BE2C (cell line): ENCODE data around the gene EVL.
A peak's percentile ranks its signal among the peaks of the same experiment; 100 is the strongest.

Experiments
- DNase-seq: peaks from one replicate; pipeline ENCODE4 v3.0.0-alpha.2; 2020
- H3K27me3 ChIP-seq: fragments of 250-450 bp; sonication (Bioruptor Pico); 2 replicates; pipeline ENCODE4 v1.5.1; 2020; ENCODE audit warnings: mild to moderate bottlenecking
- H3K36me3 ChIP-seq: fragments of 250-450 bp; sonication (Bioruptor Pico); 2 replicates; pipeline ENCODE4 v1.5.1; 2020; ENCODE audit warnings: mild to moderate bottlenecking
- H3K4me1 ChIP-seq: fragments of 250-450 bp; sonication (Bioruptor Pico); 2 replicates; pipeline ENCODE4 v1.5.1; 2020
- H3K4me3 ChIP-seq: 2 replicates; pipeline ENCODE4 v1.5.1; 2011; ENCODE audit warnings: low read depth, low read length
- H3K9me3 ChIP-seq: fragments of 250-450 bp; sonication (Bioruptor Pico); 2 replicates; pipeline ENCODE4 v1.5.1; 2020
- TF ChIP-seq, protein P1 (sequence below): IDR thresholded peaks from 2 replicates; pipeline ENCODE4 v1.5.1; 2012; ENCODE audit warnings: mild to moderate bottlenecking, low read depth, low read length

EVL gene

DNA sequence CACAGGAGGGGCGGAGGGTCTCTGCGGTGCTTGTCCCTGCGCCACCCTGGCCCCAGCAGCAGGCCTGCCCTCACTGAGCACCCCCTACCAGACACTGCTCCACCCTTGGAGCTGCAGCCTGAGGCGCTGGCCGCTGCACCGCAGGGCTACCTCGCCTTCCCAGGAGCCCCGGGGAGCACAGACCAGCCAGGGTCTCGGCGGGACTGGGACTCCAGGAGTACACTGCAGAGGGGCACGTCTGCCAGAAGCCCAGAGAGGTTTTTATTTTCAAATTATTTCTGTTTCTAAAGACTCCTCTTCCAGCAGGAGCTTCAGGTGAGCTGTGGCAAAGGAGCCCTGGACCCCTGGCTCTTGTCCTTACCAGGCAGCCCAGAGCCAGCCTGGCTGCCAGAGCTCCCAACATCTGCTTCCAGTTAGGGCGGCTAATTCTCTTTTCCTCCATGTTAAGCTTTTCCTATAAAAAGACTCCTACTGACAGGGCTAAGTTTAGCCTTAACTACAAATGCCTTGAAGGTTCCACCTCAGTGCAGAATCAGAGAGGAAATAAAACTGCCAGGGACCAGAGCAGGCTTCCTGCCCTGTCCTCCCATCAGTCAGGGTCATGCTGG is 67.8 kb downstream of the EVL start:
- Histone ChIP-seq H3K9me3 (no peaks in the 10 kb centered on the region), H3K27me3 (no peaks in the 10 kb centered on the region), H3K4me3 (no peak overlapping the region), H3K4me1 (peaks cover 21% of the 10 kb centered on the region), H3K36me3 (peaks cover 43% of the 10 kb centered on the region)
- TF ChIP-seq, protein P1, sequence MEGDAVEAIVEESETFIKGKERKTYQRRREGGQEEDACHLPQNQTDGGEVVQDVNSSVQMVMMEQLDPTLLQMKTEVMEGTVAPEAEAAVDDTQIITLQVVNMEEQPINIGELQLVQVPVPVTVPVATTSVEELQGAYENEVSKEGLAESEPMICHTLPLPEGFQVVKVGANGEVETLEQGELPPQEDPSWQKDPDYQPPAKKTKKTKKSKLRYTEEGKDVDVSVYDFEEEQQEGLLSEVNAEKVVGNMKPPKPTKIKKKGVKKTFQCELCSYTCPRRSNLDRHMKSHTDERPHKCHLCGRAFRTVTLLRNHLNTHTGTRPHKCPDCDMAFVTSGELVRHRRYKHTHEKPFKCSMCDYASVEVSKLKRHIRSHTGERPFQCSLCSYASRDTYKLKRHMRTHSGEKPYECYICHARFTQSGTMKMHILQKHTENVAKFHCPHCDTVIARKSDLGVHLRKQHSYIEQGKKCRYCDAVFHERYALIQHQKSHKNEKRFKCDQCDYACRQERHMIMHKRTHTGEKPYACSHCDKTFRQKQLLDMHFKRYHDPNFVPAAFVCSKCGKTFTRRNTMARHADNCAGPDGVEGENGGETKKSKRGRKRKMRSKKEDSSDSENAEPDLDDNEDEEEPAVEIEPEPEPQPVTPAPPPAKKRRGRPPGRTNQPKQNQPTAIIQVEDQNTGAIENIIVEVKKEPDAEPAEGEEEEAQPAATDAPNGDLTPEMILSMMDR, result no peak
- DNase-seq, result peak; percentile 49

GRCh38 chr14:100134586-100134985 is 69.4 kb downstream of the EVL start:
- Histone ChIP-seq H3K27me3 (no peaks in the 10 kb centered on the region), H3K4me3 (no peak overlapping the region), H3K4me1 (peaks cover 15% of the 10 kb centered on the region), H3K36me3 (peaks cover 43% of the 10 kb centered on the region), H3K9me3 (no peaks in the 10 kb centered on the region)
- DNase-seq, result no peak
- TF ChIP-seq, protein P1, result no peak

GRCh38 chr14:100135073-100135472 is 69.9 kb downstream of the EVL start:
- Histone ChIP-seq H3K36me3 (peaks cover 41% of the 10 kb centered on the region), H3K27me3 (no peaks in the 10 kb centered on the region), H3K4me1 (peaks cover 10% of the 10 kb centered on the region), H3K9me3 (no peaks in the 10 kb centered on the region), H3K4me3 (no peak overlapping the region)
- DNase-seq, result no peak
- TF ChIP-seq, protein P1, result no peak

GRCh38 chr14:100135784-100136183 is 70.6 kb downstream of the EVL start:
- TF ChIP-seq, protein P1, result no peak
- H3K36me3 ChIP-seq, result peaks cover 33% of the 10 kb centered on the region
- H3K27me3 ChIP-seq, result no peaks in the 10 kb centered on the region
- no peak overlapping the region for H3K4me3 ChIP-seq
- peaks cover 10% of the 10 kb centered on the region for H3K4me1 ChIP-seq
- H3K9me3 ChIP-seq, result no peaks in the 10 kb centered on the region
- DNase-seq, result no peak

DNA sequence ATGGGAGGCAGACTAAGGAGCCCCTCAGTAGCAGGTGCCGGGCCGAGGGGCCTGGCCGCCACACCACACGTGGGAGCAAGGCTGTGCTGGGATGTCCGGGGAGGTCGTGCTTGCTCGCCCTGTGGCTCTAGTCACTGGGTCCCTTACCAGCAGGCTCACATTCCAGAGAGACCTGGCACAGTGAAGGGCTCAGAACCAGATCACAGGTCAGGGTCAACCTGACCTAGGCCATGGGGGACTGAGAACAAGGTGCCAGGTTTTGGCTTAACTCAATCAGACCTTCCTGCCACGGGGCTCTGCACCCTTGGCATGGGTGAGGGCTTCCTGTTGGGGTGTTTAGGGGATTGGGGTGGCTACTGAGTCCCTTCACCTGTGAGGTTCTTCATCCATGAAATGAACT is 72.0 kb downstream of the EVL start:
- Histone ChIP-seq H3K9me3 (no peaks in the 10 kb centered on the region), H3K4me1 (peaks cover 21% of the 10 kb centered on the region), H3K36me3 (peaks cover 28% of the 10 kb centered on the region), H3K27me3 (no peaks in the 10 kb centered on the region), H3K4me3 (no peak overlapping the region)
- DNase-seq, result no peak
- TF ChIP-seq, protein P1, result no peak

DNA sequence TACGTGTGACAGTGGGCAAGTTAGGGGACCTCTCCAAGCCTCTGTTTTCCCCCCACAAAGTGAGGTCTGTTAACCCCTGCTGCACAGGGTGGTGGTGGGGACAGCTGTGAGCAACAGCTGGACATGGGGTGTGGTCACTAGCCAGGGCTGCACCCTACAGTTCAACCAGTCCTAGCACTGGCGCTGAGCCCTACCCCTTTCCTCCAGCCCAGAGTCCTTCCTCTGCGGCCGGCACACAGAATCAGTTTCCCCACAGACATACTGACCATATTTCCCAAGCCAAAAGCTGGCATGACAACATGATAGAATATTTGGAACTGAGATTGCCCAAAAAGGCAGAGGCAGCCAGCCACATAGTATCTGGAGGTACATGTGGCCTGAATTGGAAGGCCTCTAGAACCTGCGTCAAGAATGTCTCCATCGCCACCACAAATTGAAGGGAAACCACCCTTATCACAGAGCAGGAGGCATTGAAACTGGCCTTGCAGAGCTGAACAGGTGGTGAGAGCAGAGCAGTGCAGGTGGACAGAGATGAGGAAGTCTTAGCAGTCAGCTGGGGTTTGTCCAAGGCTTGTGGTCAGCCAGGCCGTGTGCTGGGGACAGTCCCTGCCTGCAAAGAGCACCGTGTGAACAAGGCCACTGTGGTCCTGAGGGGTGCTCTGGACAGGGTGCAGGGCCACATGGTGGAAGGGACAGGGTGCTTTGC is 73.0 kb downstream of the EVL start:
- TF ChIP-seq, protein P1, result no peak

More for the DNA sequence above, 73.0 kb downstream of the EVL start:
- DNase-seq, result no peak
- H3K4me3 ChIP-seq, result no peak overlapping the region
- H3K4me1 ChIP-seq, result peaks cover 22% of the 10 kb centered on the region
- peaks cover 24% of the 10 kb centered on the region for H3K36me3 ChIP-seq
- no peaks in the 10 kb centered on the region for H3K27me3 ChIP-seq
- no peaks in the 10 kb centered on the region for H3K9me3 ChIP-seq
